Measurements from ENCODE around the gene DBNDD1.

DBNDD1 gene

DNA sequence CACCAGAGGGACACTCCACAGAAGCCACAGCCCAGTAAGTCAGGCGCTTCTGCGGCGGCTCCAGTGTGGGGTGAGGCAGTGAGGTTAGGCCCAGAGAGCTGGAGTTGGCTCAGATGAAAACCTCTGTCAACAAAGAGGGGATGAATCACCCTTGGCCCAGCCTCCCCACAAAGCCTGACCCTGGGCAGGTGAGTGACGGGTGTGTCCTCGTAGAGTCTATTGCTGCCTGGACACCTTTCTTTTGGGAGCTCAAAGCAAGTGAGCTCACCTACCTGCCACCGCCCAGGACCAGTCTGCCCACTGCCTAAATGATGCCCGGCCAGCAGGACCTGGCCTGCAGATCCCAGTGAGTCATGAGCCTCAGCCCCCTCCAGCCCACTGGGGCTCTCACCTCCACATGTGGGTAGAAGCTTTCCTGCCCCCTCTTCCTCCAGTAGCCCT lies 24.9 kb upstream of the DBNDD1 start:
- H3K4me3 Mint-ChIP-seq = no peak overlapping the region
- DNase-seq = no peak
- H3K27ac Mint-ChIP-seq = no peak overlapping the region
- H3K36me3 Mint-ChIP-seq (ENCODE audit: low read depth) = peaks cover 13% of the 10 kb centered on the region
- no peaks in the 10 kb centered on the region for H3K9me3 Mint-ChIP-seq
- H3K4me1 Mint-ChIP-seq (ENCODE audit: low read depth) = peaks cover 10% of the 10 kb centered on the region
- H3K27me3 Mint-ChIP-seq = peaks cover 21% of the 10 kb centered on the region

DNA sequence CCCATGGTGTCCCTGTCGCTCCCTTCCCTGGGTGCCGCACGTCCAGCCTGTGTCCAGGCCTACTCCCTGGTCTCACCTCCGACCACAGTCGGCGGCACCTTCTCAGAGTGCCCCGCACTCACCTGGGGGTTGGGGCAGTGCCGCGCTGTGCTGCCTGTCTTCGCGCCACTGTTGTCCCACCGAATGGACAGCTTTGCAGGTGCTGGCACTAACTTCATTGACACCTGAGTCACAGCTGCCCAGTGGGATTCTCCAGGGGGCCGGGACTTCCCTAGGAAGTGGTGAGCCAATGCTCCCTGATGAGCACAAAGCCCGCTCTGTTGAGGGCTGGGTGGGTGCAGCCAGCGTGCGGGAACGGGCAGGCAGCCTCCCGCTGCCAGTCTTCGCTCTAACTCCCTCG lies 24.3 kb upstream of the DBNDD1 start:
- H3K36me3 Mint-ChIP-seq (ENCODE audit: low read depth) = peaks cover 17% of the 10 kb centered on the region
- peaks cover 10% of the 10 kb centered on the region for H3K4me1 Mint-ChIP-seq (ENCODE audit: low read depth)
- H3K27me3 Mint-ChIP-seq = peaks cover 21% of the 10 kb centered on the region
- H3K4me3 Mint-ChIP-seq = no peak overlapping the region
- H3K9me3 Mint-ChIP-seq = no peaks in the 10 kb centered on the region
- no peak overlapping the region for H3K27ac Mint-ChIP-seq
- no peak for DNase-seq

DNA sequence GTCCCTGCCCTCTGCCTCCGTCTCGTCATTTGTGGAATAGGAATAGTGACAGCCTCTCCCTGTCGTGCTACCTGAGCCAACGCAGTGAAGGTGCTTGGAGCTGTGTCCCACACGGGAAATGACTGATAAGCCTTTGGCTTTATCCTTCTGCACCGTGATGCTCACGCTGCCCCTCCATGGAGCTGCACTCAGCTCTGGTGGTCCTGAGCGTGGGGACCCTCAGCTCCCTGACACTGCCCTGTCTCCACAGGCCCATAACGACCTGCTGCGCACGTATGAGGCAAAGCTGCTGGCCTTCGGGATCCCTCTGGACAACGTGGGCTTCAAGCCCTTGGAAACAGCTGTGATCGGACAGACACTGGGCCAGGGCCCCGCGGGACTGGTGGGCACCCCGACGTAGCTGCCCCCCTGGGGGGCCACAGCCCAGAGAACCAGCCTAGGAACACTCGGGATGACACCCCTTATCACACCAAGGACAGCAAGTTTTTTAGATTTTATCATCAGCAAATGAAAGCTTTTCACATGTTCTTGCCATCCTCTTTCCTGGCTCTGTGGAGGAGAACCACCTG lies 23.8 kb upstream of the DBNDD1 start:
- H3K27ac Mint-ChIP-seq = no peak overlapping the region
- peaks cover 20% of the 10 kb centered on the region for H3K36me3 Mint-ChIP-seq (ENCODE audit: low read depth)
- H3K4me3 Mint-ChIP-seq = no peak overlapping the region
- H3K9me3 Mint-ChIP-seq = no peaks in the 10 kb centered on the region
- peaks cover 18% of the 10 kb centered on the region for H3K27me3 Mint-ChIP-seq
- no peak for DNase-seq
- peaks cover 8% of the 10 kb centered on the region for H3K4me1 Mint-ChIP-seq (ENCODE audit: low read depth)

DNA sequence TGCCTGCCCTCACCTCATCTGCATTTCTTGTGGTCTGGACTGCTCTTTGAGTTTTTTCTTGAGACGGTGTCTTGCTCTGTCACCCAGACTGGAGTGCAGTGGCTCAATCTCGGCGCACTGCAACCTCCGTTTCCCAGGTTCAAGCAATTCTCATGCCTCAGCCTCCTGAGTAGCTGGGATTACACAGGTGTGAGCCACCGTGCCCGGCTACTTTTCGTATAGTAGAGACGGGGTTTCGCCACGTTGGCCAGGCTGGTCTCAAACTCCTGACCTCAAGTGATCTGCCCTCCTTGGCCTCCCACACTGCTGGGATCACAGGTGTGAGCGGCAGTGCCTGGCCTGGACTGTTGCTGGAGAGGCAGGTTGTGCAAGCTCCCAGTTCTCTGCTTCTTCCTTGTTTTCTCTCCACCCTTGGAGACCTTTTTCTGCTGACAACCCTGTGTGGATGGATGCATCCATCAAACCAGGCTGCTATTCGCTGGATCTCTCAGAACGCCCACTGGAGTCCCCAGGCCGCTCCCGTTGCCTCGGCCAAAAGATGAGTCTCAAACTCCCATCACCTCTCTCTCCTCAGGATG lies 22.7 kb upstream of the DBNDD1 start:
- Mint-ChIP-seq H3K36me3 (ENCODE audit: low read depth) (peaks cover 21% of the 10 kb centered on the region), H3K4me3 (no peak overlapping the region), H3K4me1 (ENCODE audit: low read depth) (peaks cover 5% of the 10 kb centered on the region), H3K27ac (no peak overlapping the region), H3K27me3 (peaks cover 18% of the 10 kb centered on the region), H3K9me3 (no peaks in the 10 kb centered on the region)
- no peak for DNase-seq

DNA sequence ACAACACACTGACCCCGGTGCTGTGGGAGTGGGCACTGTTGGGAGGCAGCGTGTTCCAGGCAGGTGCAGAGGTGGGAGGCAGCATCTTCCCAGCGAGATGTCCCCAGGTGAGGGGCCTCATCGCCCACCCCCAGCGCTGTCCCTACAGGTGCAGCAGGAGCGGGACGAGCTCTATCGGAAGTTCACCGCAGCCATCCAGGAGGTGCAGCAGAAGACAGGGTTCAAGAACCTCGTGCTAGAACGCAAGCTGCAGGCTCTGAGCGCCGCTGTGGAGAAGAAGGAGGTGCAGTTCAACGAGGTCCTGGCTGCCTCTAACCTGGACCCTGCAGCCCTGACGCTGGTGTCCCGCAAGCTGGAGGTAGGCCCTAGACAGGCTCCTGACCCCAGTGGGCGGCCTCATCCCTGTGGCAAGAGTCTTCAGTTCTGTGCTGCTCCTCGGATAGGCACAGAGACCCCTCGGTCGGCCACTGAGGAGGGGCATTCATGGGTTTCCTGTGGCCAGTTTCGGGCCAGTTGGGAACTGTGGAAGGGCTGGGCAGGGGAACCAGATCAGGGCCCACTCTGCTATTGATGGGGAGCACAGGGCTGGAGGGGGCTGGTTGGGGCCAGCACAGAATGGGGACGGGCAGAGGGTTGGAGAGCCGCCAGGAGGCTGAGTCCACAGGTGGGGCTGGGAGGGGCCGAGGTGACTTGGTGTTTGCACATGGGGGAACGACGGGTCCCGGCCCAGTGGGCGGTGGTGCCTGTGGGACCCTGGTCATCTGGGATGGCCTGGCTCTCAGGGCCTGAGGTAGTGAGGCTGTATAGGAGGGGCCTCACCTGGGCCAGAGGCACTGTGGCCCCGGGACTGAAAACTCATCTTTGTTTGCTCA lies 21.1 kb upstream of the DBNDD1 start:
- DNase-seq = no peak
- Mint-ChIP-seq H3K27me3 (peaks cover 3% of the 10 kb centered on the region), H3K27ac (no peak overlapping the region), H3K9me3 (no peaks in the 10 kb centered on the region), H3K36me3 (ENCODE audit: low read depth) (peaks cover 31% of the 10 kb centered on the region), H3K4me3 (no peak overlapping the region), H3K4me1 (ENCODE audit: low read depth) (no peaks in the 10 kb centered on the region)

DNA sequence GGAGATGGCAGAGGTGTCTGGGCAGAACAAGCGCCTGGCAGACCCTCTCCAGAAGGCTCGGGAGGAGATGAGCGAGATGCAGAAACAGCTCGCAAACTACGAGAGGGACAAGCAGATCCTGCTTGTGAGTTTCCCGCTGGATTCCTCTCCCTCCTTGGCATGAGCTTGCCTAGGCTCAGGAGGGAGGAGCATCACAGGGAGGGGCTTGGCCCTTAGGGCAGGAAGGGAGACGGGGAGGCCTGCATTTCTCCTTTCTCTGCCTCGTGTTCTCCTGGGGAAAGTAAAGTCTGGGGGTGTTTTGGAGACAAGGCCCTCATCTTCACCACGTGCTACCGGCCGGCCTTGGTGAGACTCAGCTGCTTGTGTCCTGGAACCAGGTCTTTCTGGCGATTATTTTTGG lies 18.0 kb upstream of the DBNDD1 start:
- Mint-ChIP-seq H3K4me1 (ENCODE audit: low read depth) (no peaks in the 10 kb centered on the region), H3K4me3 (no peak overlapping the region), H3K27ac (no peak overlapping the region), H3K27me3 (no peaks in the 10 kb centered on the region), H3K36me3 (ENCODE audit: low read depth) (peaks cover 30% of the 10 kb centered on the region), H3K9me3 (no peaks in the 10 kb centered on the region)
- DNase-seq = no peak

DNA sequence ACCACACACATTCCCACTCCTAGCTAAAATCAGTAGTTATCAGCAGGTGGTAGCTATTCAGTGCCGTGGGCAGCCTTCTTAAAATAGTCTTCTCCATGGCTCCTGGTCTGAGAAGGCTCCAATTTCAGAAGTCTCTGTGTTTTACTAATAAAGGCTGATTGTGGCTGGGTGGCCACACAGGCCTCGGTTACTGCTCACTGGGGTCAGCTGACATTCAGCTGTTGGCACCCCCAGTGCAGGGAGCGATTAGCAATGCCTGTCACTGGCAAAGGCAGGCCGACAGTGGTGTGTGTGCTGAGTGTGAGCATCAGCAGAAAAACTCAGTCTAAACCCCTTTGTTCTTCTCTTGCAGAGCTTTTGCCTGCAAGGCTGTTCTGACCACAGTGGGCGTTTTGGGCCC lies 16.6 kb upstream of the DBNDD1 start:
- Mint-ChIP-seq H3K27ac (no peak overlapping the region), H3K36me3 (ENCODE audit: low read depth) (peaks cover 41% of the 10 kb centered on the region), H3K9me3 (peaks cover 6% of the 10 kb centered on the region), H3K4me1 (ENCODE audit: low read depth) (no peaks in the 10 kb centered on the region), H3K4me3 (no peak overlapping the region), H3K27me3 (no peaks in the 10 kb centered on the region)
- DNase-seq = no peak

DNA sequence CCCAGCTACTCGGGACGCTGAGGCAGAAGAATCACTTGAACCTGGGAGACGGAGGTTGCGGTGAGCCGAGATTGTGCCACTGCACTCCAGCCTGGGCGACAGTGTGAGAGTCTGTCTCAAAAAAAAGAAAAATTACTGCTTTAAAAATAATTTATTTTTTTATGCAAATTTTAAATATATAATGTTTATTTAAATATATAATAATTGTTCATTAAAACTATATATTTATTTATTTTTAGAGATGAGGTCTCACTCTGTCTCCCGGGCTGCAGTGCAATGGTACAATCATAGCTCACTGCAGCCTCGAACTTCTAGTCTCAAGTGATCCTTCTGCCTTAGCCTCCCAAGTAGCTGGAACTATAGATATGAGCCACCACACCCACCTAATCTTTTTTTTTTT lies 15.2 kb upstream of the DBNDD1 start:
- no peaks in the 10 kb centered on the region for H3K4me1 Mint-ChIP-seq (ENCODE audit: low read depth)
- no peak overlapping the region for H3K4me3 Mint-ChIP-seq
- no peaks in the 10 kb centered on the region for H3K27me3 Mint-ChIP-seq
- no peak for DNase-seq
- H3K27ac Mint-ChIP-seq = no peak overlapping the region
- peaks cover 6% of the 10 kb centered on the region for H3K9me3 Mint-ChIP-seq
- H3K36me3 Mint-ChIP-seq (ENCODE audit: low read depth) = peaks cover 40% of the 10 kb centered on the region

DNA sequence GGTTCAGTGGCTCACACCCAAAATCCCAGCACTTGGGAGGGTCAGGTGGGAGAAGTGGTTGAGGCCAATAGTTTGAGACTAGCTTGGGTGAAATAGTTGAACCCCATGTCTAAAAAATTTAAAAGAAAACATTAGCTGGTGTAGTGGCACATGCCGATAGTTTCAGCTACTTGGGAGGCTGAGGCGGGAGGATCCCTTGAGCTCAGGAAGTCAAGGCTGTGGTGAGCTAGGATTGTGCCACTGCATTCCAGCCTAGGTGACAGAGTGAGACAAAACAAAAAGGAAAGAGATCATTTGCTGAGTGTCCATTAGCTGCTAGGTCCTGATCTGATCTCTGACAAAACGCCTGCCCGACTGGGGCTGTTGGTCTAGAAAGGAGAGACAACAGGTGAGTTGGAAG lies 14.1 kb upstream of the DBNDD1 start:
- peaks cover 6% of the 10 kb centered on the region for H3K9me3 Mint-ChIP-seq
- no peaks in the 10 kb centered on the region for H3K4me1 Mint-ChIP-seq (ENCODE audit: low read depth)
- H3K27ac Mint-ChIP-seq = no peak overlapping the region
- no peak for DNase-seq
- peaks cover 36% of the 10 kb centered on the region for H3K36me3 Mint-ChIP-seq (ENCODE audit: low read depth)
- no peaks in the 10 kb centered on the region for H3K27me3 Mint-ChIP-seq
- H3K4me3 Mint-ChIP-seq = no peak overlapping the region

DNA sequence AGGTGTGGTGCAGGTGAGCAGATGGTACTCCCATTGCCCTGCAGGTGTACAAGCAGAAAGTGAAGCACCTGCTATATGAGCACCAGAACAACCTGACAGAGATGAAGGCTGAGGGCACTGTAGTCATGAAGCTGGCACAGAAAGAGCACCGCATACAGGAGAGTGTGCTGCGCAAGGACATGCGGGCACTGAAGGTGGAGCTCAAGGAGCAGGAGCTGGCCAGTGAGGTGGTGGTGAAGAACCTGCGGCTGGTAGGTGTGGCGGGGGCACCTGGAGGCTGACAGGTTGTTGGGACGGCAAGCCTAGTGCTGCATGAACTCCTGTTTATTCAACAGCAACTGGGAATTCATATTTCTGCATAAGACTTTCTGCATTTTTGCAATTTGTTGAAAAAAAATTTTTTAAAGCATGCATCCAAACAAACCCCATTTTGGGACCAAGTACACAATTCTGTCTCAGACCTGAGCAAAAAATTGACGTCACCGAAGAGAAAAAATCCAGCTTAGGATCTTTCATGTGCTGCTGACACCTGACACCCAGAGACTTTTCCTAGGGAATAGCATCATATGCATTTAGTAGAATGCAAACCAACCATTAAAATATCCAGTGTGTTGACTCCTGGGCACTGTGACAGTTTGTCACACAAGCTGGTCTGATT lies 13.5 kb upstream of the DBNDD1 start:
- Mint-ChIP-seq H3K4me3 (no peak overlapping the region), H3K27me3 (no peaks in the 10 kb centered on the region), H3K36me3 (ENCODE audit: low read depth) (peaks cover 33% of the 10 kb centered on the region), H3K9me3 (peaks cover 6% of the 10 kb centered on the region), H3K4me1 (ENCODE audit: low read depth) (no peaks in the 10 kb centered on the region), H3K27ac (peak overlapping the region; percentile 91)
- no peak for DNase-seq

DNA sequence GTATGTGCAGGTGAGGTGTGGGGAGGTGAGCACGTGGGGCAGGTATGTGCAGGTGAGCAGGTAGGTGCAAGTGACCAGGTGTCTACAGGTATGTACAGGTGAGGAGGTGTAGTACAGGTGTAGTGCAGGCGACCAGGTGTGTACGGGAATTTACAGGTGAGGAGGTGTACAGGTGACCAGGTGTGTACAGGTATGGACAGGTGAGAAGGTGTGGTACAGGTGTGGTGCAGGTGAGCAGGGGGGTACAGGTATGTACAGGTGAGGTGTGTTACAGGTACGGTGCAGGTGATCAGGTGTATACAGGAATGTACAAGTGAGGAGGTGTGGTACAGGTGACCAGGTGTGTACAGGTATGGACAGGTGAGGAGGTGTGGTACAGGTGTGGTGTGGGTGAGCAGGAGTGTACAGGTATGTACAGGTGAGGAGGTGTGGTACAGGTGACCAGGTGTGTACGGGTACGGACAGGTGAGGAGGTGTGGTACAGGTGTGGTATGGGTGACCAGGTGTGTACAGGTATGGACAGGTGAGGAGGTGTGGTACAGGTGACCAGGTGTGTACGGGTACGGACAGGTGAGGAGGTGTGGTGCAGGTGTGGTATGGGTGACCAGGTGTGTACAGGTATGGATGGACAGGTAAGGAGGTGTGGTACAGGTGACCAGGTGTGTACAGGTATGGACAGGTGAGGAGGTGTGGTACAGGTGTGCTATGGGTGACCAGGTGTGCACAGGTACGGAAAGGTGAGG lies 12.8 kb upstream of the DBNDD1 start:
- Mint-ChIP-seq H3K27ac (peak overlapping the region; percentile 91), H3K27me3 (no peaks in the 10 kb centered on the region)

DNA sequence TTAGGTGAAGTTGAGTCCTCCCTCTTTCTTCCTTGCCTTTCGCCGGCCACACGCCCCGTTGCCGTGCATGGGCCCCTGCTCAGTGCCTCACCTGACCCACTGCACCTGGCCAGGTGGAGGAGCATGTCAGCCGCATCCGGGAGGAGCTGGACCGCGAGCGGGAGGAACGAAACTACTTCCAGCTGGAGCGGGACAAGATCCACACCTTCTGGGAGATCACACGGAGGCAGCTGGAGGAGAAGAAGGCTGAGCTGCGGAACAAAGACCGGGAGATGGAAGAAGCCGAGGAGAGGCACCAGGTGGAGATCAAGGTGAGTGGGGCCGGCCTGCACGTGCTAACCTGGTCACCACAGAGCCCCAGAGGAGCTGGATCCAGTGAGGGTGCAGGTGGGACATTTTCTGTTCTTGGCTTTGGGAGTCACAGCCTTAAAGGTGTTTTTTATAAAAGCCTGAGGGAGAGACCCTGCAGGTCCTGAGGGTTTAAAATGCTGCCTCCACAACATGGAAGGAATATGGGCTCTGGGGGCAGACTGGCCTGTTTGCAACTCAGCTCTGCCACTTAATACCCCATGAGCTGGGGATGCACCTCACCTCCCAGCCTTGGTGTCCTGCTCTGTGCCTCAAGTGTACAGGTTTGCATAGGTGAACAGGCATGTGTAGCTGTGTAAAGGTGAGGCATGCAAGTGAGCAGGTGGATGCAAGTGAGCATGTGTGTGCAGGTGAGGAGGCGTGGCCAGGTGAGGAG lies 12.1 kb upstream of the DBNDD1 start:
- peaks cover 1% of the 10 kb centered on the region for H3K4me1 Mint-ChIP-seq (ENCODE audit: low read depth)
- peak overlapping the region; percentile 91 for H3K27ac Mint-ChIP-seq
- peaks cover 6% of the 10 kb centered on the region for H3K9me3 Mint-ChIP-seq
- peak overlapping the region; percentile 45 for H3K4me3 Mint-ChIP-seq
- peaks cover 26% of the 10 kb centered on the region for H3K36me3 Mint-ChIP-seq (ENCODE audit: low read depth)
- no peak for DNase-seq
- no peaks in the 10 kb centered on the region for H3K27me3 Mint-ChIP-seq

More for the DNA sequence above, 12.8 kb upstream of the DBNDD1 start:
- Mint-ChIP-seq H3K4me1 (ENCODE audit: low read depth) (no peaks in the 10 kb centered on the region), H3K9me3 (peaks cover 6% of the 10 kb centered on the region), H3K36me3 (ENCODE audit: low read depth) (peaks cover 33% of the 10 kb centered on the region), H3K4me3 (peak overlapping the region; percentile 6)
- no peak for DNase-seq

DNA sequence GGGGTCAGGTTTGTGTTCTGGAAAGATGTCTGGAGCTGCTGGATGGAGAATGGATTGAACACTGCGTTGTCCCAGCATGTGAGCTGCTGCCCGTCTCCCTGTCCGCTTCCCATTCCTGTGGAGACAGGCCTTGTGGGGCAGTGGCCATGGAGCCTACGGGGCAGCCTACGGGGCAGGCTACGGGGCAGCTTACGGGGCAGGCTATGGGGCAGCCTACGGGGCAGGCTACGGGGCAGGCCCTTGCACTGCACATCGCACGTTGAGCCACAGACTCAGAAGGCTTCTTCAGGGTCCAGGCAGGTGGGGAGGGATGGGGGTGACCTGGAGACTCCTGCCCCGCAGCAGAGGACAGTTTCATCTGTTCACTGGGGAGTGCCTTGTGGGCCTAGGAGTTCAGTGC lies 9.7 kb upstream of the DBNDD1 start:
- Mint-ChIP-seq H3K27me3 (no peaks in the 10 kb centered on the region), H3K36me3 (ENCODE audit: low read depth) (peaks cover 22% of the 10 kb centered on the region), H3K9me3 (peaks cover 6% of the 10 kb centered on the region), H3K27ac (no peak overlapping the region), H3K4me1 (ENCODE audit: low read depth) (peaks cover 7% of the 10 kb centered on the region), H3K4me3 (no peak overlapping the region)
- no peak for DNase-seq

DNA sequence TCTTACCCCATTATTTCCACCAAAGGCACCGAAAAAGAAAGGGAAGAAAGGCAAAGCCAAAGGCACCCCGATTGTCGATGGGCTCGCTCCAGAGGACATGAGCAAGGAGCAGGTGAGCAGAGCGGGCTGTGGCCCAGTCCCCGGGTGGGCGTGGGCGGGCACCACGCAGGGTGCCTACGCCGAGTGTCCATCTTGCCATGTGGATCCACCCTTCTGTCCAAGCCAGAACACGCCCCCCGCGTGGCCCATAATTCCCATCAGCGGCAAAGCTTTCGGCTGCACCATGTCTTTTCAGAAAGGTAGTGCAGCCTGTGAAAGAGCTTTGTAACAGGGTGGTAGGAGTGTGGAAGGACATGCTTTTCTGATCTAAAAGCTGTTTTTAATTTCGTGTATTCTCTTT lies 8.4 kb upstream of the DBNDD1 start:
- no peak overlapping the region for H3K4me3 Mint-ChIP-seq

More for the DNA sequence above, 8.4 kb upstream of the DBNDD1 start:
- Mint-ChIP-seq H3K27ac (no peak overlapping the region), H3K9me3 (peaks cover 6% of the 10 kb centered on the region), H3K4me1 (ENCODE audit: low read depth) (peaks cover 13% of the 10 kb centered on the region), H3K36me3 (ENCODE audit: low read depth) (peaks cover 18% of the 10 kb centered on the region), H3K27me3 (no peaks in the 10 kb centered on the region)
- DNase-seq = no peak
